Keratinocyte (primary cell): ENCODE results near the gene CBX2.

Experiments used
- EZH2 ChIP-seq: IDR thresholded peaks from one replicate; pipeline ENCODE4 v1.6.1; 2012; ENCODE audit warnings: inconsistent platforms, mild to moderate bottlenecking, low read length, moderate library complexity
- TF ChIP-seq, protein P1 (sequence below), 3 experiments: IDR thresholded peaks in 1 of 3; conservative IDR thresholded peaks in 1 of 3; optimal IDR thresholded peaks in 1 of 3; 2 replicates in 2 of 3; 3 replicates in 1 of 3; pipeline versions ENCODE3 to v1.5.1; 2011; ENCODE audit warnings: low read length in 3 of 3, mild to moderate bottlenecking in 3 of 3, moderate library complexity in 2 of 3, control low read depth in 1 of 3, inconsistent platforms in 1 of 3; ENCODE audit not compliant: insufficient read depth in 2 of 3; ENCODE audit errors: extremely low read depth in 1 of 3

DNA sequence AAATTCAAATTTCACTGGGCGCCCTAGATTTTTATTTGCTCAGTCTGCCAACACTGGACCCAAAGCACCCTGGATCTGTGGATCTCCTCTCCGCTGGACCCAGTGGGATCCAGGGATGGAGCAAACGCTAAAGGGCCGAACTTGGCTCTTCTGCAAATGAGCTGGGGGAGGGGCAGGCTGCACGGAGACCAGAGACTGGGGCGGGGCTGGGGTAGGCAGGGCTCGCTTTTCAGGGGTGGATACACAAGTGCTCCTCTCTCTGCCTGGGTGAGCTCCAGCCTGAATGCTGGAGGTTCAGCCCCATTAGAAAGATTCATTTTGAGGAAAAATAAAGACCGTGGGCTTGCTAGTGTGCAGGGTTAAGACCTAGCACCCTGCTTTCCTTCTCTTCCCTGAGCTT is 52.4 kb downstream of the CBX2 start:
- TF ChIP-seq, protein P1, sequence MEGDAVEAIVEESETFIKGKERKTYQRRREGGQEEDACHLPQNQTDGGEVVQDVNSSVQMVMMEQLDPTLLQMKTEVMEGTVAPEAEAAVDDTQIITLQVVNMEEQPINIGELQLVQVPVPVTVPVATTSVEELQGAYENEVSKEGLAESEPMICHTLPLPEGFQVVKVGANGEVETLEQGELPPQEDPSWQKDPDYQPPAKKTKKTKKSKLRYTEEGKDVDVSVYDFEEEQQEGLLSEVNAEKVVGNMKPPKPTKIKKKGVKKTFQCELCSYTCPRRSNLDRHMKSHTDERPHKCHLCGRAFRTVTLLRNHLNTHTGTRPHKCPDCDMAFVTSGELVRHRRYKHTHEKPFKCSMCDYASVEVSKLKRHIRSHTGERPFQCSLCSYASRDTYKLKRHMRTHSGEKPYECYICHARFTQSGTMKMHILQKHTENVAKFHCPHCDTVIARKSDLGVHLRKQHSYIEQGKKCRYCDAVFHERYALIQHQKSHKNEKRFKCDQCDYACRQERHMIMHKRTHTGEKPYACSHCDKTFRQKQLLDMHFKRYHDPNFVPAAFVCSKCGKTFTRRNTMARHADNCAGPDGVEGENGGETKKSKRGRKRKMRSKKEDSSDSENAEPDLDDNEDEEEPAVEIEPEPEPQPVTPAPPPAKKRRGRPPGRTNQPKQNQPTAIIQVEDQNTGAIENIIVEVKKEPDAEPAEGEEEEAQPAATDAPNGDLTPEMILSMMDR (optimal IDR thresholded peaks at IDR 0.05 in 1 of 3, IDR thresholded peaks at IDR 0.05 in 1 of 3, conservative IDR thresholded peaks at IDR 0.05 in 1 of 3; ENCODE audit: extremely low read depth in 1 of 3, insufficient read depth in 2 of 3, low read length in 3 of 3): no peak
- TF ChIP-seq EZH2: no peak
